GM12873 (cell line): Measurements from ENCODE around the gene LGALS7.

ENCODE experiments used
- TF ChIP-seq, protein P1 (sequence below): IDR thresholded peaks from 2 replicates; pipeline ENCODE4 v1.5.1; 2012; ENCODE audit warnings: low read depth, mild to moderate bottlenecking, moderate library complexity, low read length, control low read depth; ENCODE audit not compliant: insufficient read depth; ENCODE audit errors: missing control alignments

LGALS7 gene

DNA sequence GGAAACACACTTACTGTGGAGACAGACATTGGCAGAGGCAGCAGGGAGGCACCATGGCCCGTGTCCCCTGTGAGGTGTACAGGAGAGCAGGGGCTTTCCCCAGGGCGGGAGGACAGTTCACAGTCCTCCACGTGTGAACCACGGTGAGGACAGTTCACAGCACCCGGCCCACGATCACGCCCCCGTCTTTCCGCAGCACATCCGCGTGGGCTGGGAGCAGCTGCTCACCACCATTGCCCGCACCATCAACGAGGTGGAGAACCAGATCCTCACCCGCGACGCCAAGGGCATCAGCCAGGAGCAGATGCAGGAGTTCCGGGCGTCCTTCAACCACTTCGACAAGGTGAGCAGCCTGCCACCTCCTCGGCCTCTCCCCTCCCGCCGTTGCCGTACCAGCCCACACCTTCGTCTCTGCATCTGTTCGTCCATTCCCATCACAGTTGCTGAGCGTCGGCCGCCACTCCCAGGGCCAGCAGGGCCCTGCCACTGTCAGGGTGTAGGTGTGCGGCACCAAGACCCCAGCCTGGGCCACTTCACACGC is 46.5 kb downstream of the LGALS7 start:
- TF ChIP-seq, protein P1, sequence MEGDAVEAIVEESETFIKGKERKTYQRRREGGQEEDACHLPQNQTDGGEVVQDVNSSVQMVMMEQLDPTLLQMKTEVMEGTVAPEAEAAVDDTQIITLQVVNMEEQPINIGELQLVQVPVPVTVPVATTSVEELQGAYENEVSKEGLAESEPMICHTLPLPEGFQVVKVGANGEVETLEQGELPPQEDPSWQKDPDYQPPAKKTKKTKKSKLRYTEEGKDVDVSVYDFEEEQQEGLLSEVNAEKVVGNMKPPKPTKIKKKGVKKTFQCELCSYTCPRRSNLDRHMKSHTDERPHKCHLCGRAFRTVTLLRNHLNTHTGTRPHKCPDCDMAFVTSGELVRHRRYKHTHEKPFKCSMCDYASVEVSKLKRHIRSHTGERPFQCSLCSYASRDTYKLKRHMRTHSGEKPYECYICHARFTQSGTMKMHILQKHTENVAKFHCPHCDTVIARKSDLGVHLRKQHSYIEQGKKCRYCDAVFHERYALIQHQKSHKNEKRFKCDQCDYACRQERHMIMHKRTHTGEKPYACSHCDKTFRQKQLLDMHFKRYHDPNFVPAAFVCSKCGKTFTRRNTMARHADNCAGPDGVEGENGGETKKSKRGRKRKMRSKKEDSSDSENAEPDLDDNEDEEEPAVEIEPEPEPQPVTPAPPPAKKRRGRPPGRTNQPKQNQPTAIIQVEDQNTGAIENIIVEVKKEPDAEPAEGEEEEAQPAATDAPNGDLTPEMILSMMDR: no peak

DNA sequence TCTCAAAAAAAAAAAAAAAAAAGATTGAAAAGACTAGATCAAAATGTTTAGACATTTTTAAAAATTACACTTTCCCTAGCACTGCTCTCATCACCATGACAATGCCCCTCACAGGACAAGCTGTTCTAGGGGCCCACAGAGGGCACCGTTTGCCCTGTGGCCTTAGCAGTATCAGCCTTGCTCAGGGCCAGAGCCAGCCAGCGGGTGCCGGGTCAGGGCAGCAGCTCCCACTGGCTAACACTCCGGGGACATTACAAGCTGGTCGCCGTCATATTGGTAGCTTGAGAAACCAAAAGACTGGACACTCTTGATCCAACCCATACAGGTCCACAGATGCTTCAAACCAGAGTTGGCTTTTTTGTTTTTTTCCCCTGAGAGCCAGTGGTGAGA is 47.0 kb downstream of the LGALS7 start:
- TF ChIP-seq, protein P1: no peak

DNA sequence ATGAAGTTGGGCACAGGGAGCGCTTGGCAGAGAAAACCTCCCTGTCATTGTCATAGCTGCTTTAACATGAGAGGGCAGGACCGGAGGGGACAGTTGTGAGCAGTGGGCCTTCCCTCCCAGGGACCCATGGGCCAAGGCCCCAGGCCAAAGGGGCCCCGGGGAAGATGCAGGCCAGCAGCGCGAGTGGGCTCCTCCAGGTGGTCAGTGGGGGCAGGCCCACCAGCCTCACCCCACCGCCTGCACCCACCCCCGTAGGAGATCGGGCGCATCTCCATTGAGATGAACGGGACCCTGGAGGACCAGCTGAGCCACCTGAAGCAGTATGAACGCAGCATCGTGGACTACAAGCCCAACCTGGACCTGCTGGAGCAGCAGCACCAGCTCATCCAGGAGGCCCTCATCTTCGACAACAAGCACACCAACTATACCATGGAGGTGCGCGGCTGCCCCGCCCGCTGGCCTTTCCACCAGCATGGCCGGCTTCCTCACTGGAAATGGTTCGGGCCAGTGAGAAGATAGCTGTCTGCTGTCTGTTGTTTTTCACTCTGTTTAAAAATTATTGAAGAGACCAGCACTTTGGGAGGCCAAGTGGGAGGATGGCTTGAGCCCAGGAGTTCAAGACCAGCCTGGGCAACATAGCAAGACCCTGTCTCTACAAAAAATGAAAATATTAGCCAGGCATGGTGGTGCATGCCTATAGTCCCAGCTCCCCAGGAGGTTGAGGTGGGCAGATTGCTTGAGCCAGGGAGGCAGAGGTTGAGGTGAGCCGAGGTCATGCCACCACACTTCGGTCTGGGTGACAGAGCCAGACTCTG is 47.6 kb downstream of the LGALS7 start:
- TF ChIP-seq, protein P1: no peak

DNA sequence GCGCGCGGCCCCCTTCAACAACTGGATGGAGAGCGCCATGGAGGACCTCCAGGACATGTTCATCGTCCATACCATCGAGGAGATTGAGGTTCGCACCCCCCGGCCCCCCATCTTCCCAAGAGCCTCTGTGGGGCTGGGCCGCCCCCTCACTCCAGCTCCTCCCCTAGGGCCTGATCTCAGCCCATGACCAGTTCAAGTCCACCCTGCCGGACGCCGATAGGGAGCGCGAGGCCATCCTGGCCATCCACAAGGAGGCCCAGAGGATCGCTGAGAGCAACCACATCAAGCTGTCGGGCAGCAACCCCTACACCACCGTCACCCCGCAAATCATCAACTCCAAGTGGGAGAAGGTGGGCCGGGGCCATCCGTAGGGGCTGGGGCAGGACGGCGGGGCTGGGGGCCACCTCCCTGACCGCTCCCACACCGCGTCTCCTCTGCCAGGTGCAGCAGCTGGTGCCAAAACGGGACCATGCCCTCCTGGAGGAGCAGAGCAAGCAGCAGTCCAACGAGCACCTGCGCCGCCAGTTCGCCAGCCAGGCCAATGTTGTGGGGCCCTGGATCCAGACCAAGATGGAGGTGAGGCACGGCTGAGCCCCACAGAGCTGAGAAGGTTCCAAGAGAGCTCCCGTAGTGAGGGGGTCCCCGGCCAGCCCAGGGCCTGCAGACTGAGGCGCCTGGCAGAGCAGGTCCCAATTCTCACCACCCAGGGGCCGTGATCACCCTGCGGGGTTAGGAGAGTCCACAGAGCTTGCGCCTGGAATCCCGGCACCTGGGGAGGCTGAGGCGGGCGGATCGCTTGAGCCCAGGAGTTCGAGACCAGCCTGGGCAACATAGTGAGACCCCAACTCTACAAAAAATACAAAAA is 49.1 kb downstream of the LGALS7 start:
- TF ChIP-seq, protein P1: no peak

DNA sequence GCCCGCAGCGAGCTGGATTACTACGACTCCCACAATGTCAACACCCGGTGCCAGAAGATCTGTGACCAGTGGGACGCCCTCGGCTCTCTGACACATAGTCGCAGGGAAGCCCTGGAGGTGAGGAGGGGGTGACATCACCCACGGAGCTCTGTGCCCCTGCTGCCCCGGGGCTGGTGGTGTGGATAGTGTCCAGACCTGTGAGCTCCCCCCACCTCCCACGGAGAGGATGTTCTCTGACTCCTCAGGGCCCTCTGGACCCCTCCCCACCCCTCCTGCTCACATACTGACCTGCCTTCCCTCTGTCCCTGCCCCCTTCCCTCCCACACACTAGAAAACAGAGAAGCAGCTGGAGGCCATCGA is 49.7 kb downstream of the LGALS7 start:
- TF ChIP-seq, protein P1: no peak

DNA sequence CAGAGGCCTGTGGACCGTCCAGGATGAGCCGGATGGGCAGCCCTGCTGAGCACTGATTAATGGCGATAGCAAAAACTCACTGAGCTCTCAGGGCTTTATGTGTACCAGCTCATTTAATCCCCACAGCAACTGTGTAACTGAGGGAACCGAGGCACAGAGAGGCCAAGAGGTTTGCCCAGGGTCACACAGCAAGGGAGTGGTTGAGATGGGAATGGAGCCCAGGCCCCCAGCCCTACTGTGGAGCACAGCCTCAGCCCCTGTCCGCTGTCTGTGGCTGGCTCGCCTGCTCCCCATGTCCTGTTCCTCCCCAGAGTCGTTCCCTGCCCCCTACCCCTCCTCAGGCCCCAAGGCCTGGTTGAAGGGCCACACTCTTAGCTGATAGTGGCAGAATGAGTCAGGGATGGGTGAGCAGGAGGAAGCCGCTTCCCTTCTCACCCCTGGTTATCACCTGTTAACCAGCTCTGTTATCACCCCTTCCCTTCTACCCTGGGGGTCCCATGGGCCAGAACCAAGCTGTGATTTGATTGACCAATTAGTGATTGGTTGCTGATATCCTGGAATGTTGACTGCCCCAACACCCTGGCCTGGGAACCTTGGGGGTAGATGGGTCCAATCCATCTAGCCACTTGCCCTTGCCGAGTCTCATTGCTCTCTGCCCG is 50.2 kb downstream of the LGALS7 start:
- TF ChIP-seq, protein P1: no peak
